ENCODE measurements around the gene N4BP2.

The N4BP2 gene

DNA sequence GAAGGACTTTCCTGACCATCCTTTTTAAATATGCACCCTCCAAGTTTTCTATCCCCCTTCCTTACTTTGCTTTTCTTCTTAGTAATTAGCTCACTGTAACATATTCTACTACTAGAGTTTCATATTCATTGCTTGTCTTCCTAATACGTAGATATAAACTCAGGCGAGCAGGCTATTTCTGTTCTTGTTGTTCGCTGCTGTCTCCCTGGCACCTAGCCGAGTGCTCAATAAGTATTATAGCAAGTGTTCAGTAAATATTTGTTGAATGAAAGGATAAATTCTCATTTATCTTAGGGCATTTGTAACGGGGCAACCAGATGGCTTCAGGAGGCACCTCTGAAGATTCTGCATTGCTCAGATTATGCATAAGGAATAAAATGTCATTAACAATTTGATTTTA is 133.4 kb downstream of the N4BP2 start:
- H3K4me3 ChIP-seq (replicated peaks; ENCODE audit: low read depth, low read length), result no peak overlapping the region
- TF ChIP-seq, protein P1, sequence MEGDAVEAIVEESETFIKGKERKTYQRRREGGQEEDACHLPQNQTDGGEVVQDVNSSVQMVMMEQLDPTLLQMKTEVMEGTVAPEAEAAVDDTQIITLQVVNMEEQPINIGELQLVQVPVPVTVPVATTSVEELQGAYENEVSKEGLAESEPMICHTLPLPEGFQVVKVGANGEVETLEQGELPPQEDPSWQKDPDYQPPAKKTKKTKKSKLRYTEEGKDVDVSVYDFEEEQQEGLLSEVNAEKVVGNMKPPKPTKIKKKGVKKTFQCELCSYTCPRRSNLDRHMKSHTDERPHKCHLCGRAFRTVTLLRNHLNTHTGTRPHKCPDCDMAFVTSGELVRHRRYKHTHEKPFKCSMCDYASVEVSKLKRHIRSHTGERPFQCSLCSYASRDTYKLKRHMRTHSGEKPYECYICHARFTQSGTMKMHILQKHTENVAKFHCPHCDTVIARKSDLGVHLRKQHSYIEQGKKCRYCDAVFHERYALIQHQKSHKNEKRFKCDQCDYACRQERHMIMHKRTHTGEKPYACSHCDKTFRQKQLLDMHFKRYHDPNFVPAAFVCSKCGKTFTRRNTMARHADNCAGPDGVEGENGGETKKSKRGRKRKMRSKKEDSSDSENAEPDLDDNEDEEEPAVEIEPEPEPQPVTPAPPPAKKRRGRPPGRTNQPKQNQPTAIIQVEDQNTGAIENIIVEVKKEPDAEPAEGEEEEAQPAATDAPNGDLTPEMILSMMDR (IDR thresholded peaks at IDR 0.05; ENCODE audit: low read depth, low read length, missing control alignments), result no peak
- no peak for DNase-seq (ENCODE audit: extremely low read depth, low read depth)

DNA sequence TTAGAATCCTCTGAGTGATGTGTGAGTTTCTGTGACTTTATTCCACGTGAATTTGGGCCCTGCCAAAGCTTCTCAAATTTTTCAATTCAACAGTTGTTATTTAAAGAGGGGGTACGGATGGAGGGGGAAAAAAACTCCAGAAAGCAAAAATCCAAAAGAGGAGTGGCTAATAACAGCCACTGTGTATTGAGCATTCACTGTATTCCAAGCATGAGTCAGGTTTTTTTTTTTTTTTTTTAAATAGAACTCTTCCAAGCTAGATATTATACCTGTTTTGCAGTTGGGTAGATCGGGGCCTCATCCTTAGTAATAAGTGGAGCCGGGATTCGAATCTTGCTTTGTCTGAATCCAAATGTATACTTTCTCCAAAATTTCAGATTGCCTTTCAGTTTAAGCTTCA is 133.8 kb downstream of the N4BP2 start:
- TF ChIP-seq, protein P1 (IDR thresholded peaks at IDR 0.05; ENCODE audit: low read depth, low read length, missing control alignments), result no peak
- DNase-seq (ENCODE audit: extremely low read depth, low read depth), result no peak
- no peak overlapping the region for H3K4me3 ChIP-seq (replicated peaks; ENCODE audit: low read depth, low read length)

DNA sequence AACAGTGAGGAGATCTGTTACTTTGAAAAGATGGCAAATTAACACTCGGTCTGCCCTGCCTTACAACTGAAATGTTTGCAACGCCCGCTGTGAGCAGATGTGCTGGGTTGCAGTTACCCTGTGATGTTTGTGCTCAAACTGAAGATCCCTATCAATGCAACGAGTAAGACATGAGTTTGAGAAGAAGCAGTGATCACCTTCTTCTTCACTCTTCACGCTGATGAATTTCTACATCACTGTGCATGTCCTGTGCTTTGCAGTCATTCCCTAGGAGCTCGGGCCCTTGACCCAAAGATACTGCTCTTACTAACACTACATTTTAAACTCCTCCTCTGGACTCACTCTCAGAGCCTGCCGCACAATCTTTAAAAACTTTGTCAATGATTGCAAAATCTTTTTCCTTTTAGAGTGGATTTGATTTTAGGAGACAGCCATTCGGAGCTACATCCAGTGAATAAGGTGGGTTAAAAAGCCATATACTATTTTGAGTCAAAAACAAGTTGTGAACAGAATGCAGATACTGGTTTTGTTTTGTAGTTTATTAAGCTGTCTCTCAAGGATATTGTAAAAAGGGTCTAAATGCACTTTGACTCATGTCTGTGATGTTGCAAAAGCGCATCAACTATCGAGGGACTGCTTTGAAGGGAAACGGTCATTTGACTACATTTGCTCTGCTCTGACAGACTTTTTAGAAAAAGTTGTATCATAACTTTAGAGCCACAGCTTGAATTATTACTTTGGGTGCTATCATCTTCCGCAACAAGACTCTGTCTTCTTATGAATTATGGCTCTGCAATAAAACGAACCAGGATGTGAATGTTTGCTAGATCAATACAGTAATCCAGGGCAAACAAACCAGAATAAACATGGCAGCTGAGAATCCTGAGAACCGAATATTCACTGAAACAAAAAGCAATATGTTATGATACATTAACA is 134.5 kb downstream of the N4BP2 start:
- no peak overlapping the region for H3K4me3 ChIP-seq (replicated peaks; ENCODE audit: low read depth, low read length)
- DNase-seq (ENCODE audit: extremely low read depth, low read depth), result no peak
- TF ChIP-seq, protein P1 (IDR thresholded peaks at IDR 0.05; ENCODE audit: low read depth, low read length, missing control alignments), result no peak

DNA sequence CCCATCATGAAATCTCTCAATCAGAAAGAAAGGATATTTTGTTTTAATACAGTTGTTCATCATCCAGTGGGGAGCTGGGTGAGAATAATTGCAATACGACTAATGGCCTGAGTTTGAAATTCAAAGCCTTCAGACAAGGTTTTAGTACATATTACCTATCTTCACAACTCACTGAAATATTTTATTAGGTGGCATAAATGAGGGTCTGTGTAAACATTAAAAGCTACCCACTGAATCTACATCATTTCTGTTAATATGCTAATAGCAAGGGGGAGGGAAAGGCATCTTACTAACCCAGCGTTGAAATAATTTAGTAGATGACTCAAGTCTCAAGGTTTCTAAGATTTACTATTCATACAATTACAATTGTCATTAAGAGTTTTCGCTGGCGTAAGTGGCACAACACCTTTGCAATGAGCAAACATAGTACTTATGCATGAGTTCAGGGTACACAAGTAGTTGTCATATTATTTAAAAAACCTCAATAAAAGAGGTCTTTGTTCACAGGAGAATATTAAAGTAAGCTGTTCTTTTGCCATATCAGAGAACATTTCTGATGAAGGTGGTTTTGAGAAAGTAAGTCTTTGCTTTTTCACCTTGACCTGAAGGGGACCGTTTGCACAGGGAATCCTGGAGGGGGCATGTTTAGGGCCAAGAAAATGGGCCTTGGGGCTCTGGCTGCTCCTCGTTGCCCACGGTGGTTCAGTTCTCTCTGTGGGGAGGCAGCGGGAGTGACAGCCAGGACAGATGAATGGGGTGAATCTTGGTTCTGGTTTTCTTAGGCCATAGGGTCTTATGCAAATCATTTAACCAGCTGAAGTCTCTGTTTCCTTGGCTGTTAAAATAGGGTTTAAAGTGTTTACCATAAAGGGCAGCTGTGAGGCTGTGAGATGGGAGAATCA is 135.7 kb downstream of the N4BP2 start:
- no peak for DNase-seq (ENCODE audit: extremely low read depth, low read depth)
- H3K4me3 ChIP-seq (replicated peaks; ENCODE audit: low read depth, low read length), result no peak overlapping the region
- TF ChIP-seq, protein P1 (IDR thresholded peaks at IDR 0.05; ENCODE audit: low read depth, low read length, missing control alignments), result no peak

DNA sequence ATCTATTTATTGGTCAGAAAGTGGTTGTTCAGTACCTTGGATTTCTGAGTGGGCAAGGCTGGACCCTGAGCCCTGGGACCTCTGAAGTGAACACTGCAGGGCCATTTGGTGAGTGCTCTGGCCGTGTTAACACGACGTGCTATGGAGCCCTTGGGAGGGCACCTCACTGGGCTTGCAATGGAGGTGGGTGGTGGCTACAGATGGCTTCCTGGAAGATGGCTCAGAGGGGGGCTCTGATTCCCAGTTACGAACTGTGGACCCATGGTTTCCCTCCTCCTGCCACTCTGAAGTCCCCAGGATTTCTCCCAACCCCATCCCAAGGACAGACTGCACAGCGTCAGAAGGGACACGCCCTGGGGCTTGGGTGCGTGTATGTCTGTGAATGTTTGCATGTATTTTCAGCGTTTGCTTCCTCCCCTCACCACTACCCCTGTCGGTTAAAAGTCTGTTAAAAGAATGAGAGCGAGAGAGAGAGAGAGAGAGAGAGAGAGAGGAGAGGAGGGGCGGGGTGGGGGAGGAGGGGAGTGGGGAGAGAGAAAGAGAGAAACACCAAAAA is 136.4 kb downstream of the N4BP2 start:
- no peak for DNase-seq (ENCODE audit: extremely low read depth, low read depth)
- H3K4me3 ChIP-seq (replicated peaks; ENCODE audit: low read depth, low read length), result no peak overlapping the region
- TF ChIP-seq, protein P1 (IDR thresholded peaks at IDR 0.05; ENCODE audit: low read depth, low read length, missing control alignments), result no peak

DNA sequence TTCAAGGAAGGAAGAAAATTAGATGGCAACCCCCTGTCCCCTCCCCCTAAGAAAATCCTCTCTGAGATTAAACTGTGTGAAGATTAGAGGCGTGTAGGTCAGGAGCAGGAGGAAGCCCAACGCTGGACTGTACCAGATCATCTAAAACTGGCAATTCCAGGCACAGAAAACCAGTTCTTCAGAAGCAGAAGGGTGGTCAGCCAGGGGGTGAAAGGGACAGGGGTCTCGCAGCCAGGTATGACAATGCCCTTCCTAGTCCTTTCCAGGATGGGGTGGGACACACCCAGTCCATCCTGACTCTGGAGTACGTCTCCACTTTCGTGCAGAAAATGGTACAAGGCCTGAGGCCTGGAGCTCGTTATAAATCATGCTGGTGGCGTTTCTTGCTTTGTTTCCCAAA is 136.9 kb downstream of the N4BP2 start:
- H3K4me3 ChIP-seq (replicated peaks; ENCODE audit: low read depth, low read length), result no peak overlapping the region
- TF ChIP-seq, protein P1 (IDR thresholded peaks at IDR 0.05; ENCODE audit: low read depth, low read length, missing control alignments), result no peak

More for the DNA sequence above, 136.9 kb downstream of the N4BP2 start:
- no peak for DNase-seq (ENCODE audit: extremely low read depth, low read depth)

Measured in HFF-Myc (cell line).